VCaP (cell line): ENCODE results near the gene CRB2.
A peak's percentile ranks its signal among the peaks of the same experiment; 100 is the strongest.

Experiments
- H3K27ac ChIP-seq: fragments of 450-650 bp; 2 replicates; pipeline ENCODE4 v1.5.1; 2017
- CTCF ChIP-seq: fragments of 450-650 bp; conservative IDR thresholded peaks from 2 replicates; pipeline ENCODE4 v1.5.1; 2017; ENCODE audit warnings: mild to moderate bottlenecking, moderate library complexity

The CRB2 gene

GRCh38 chr9:123355761-123356431 is at the start of gene CRB2:
Gene CRB2, plus strand, starts transcription at chr9:123356197. Its CDS starts 64 bp downstream, at chr9:123356261.
- TF ChIP-seq CTCF: no peak
- H3K27ac ChIP-seq: no peak within 1 kb of the TSS

- H3K27ac ChIP-seq: peak overlapping the region; percentile 61
- TF ChIP-seq CTCF: no peak
Measured at GRCh38 chr9:123309611-123310010, 46.4 kb upstream of the CRB2 start.

- H3K27ac ChIP-seq: peak overlapping the region; percentile 61
- no peak for TF ChIP-seq CTCF
Measured at GRCh38 chr9:123310551-123311249, 45.3 kb upstream of the CRB2 start.

- peak overlapping the region; percentile 61 for H3K27ac ChIP-seq
- TF ChIP-seq CTCF: no peak
Measured at GRCh38 chr9:123311250-123311752, 44.7 kb upstream of the CRB2 start.

- TF ChIP-seq CTCF: no peak
- peak overlapping the region; percentile 61 for H3K27ac ChIP-seq
Measured at GRCh38 chr9:123312306-123312877, 43.6 kb upstream of the CRB2 start.

- H3K27ac ChIP-seq: no peak overlapping the region
- TF ChIP-seq CTCF: no peak
Measured at GRCh38 chr9:123314617-123315016, 41.4 kb upstream of the CRB2 start.

- H3K27ac ChIP-seq: no peak overlapping the region
- TF ChIP-seq CTCF: no peak
Measured at GRCh38 chr9:123315635-123316034, 40.4 kb upstream of the CRB2 start.
